ENCODE results near the gene SMARCC1.

The SMARCC1 gene

GRCh38 chr3:47630810-47631209 is 150.9 kb downstream of the SMARCC1 start:
- DNase-seq (ENCODE audit: low spot score) = no peak
- TF ChIP-seq CTCF (IDR thresholded peaks at IDR 0.05; ENCODE audit: borderline replicate concordance, control extremely low read depth, extremely low read depth, insufficient read depth, missing control alignments) = no peak
- in situ Hi-C loops (cut with MboI; ENCODE audit: low sequenced_read_pairs, unreplicated experiment) = no loop called here

- DNase-seq (ENCODE audit: low spot score) = no peak
- in situ Hi-C loops (cut with MboI; ENCODE audit: low sequenced_read_pairs, unreplicated experiment) = no loop called here
- no peak for TF ChIP-seq CTCF (IDR thresholded peaks at IDR 0.05; ENCODE audit: borderline replicate concordance, control extremely low read depth, extremely low read depth, insufficient read depth, missing control alignments)
These were observed 151.9 kb downstream of the SMARCC1 start for GRCh38 chr3:47629770-47630169.

GRCh38 chr3:47628426-47628825 is 153.3 kb downstream of the SMARCC1 start:
- no peak for DNase-seq (ENCODE audit: low spot score)
- no peak for TF ChIP-seq CTCF (IDR thresholded peaks at IDR 0.05; ENCODE audit: borderline replicate concordance, control extremely low read depth, extremely low read depth, insufficient read depth, missing control alignments)
- in situ Hi-C loops (cut with MboI; ENCODE audit: low sequenced_read_pairs, unreplicated experiment) = no loop called here

- in situ Hi-C loops (cut with MboI; ENCODE audit: low sequenced_read_pairs, unreplicated experiment) = no loop called here
- DNase-seq (ENCODE audit: low spot score) = no peak
- no peak for TF ChIP-seq CTCF (IDR thresholded peaks at IDR 0.05; ENCODE audit: borderline replicate concordance, control extremely low read depth, extremely low read depth, insufficient read depth, missing control alignments)
These were observed 158.8 kb downstream of the SMARCC1 start for GRCh38 chr3:47622671-47623461.

GRCh38 chr3:47617086-47618010 is 164.3 kb downstream of the SMARCC1 start:
- DNase-seq (ENCODE audit: low spot score) = no peak
- in situ Hi-C loops (cut with MboI; ENCODE audit: low sequenced_read_pairs, unreplicated experiment) = no loop called here
- no peak for TF ChIP-seq CTCF (IDR thresholded peaks at IDR 0.05; ENCODE audit: borderline replicate concordance, control extremely low read depth, extremely low read depth, insufficient read depth, missing control alignments)

- in situ Hi-C loops (cut with MboI; ENCODE audit: low sequenced_read_pairs, unreplicated experiment) = no loop called here
- no peak for DNase-seq (ENCODE audit: low spot score)
- TF ChIP-seq CTCF (IDR thresholded peaks at IDR 0.05; ENCODE audit: borderline replicate concordance, control extremely low read depth, extremely low read depth, insufficient read depth, missing control alignments) = no peak
These were observed 166.9 kb downstream of the SMARCC1 start for GRCh38 chr3:47614788-47615187.

All from GM13976 (cell line).